Measurements from ENCODE around the gene ZXDC.

ZXDC gene

DNA sequence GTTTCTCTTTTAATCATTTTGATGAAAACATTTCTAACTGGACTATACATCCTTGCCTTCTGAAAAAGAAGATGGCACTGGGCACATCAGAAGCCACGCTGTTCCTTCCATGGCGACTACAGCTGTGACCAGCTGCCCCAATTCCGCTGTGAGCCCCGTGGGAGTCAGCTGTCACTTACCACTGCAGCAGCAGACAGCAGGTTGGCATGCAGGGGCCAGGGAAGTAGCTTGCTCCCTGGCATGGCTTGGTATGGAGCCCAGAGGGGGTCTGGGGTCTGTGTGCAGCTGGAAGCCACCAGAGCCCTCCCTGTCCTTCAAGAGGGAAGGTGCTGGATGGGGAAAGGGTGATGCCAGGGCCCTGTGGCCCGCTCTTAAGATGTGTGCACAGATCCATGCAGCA lies 4.5 kb upstream of the ZXDC start:
- in situ Hi-C loops (cut with HindIII; ENCODE audit: low pct_ligation_motif_present, low pct_unique_long_range_greater_than_20kb, low sequenced_read_pairs) = no loop called here
- no peak for DNase-seq

DNA sequence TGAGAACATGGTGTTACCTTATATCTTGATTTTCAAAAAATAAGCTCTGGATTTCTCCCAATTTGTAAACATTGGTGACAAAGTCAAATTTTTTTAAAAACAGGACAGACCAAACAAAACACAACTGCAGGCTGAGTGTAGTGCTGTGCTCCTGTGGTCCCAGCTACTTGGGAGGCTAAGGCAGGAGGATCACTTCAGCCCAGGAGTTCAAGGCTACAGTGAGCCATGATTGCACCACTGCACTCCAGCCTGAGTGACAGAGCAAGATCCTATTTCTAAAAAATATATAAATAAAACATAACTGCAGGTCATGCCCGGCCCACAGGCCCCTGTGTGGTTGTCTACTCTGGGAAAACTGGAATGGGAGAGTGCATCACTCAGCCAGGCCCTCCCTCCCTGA lies 4.0 kb upstream of the ZXDC start:
- no peak for DNase-seq
- in situ Hi-C loops (cut with HindIII; ENCODE audit: low pct_ligation_motif_present, low pct_unique_long_range_greater_than_20kb, low sequenced_read_pairs) = no loop called here

DNA sequence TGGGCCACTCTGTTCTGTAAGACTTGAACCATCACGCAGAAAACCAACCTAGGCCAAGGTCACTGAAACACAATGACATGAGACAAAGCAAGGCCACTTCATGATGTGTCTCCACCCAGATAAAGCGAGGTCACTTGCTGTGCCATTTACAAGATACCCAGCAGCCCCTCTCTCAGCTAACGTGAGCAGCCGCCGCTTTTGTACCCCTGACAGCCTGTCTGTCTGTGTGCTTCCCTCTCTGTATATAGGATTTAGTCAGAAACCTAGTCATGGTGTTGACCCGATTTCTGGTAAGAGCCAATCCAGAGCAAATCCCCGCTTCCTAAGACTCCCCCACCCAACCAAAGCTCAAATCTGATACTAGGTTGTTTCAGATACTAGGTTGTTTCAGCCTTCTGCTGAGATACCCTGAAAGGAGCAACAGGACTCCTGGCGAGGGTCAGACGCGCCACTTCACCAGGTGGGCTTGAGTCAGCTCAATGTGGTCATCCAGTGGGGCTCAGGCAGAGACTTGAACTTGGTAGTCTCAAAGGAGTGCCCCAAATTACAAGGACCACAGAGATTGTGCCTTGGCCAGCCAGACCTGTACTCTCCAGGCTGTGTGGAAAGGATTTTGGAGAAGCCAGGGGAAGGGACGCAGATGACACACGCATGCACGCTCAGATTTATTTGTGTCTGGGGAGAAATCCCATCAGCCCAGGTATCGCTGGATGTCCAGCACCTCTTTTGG lies 3.1 kb upstream of the ZXDC start:
- in situ Hi-C loops (cut with HindIII; ENCODE audit: low pct_ligation_motif_present, low pct_unique_long_range_greater_than_20kb, low sequenced_read_pairs) = no loop called here
- no peak for DNase-seq

DNA sequence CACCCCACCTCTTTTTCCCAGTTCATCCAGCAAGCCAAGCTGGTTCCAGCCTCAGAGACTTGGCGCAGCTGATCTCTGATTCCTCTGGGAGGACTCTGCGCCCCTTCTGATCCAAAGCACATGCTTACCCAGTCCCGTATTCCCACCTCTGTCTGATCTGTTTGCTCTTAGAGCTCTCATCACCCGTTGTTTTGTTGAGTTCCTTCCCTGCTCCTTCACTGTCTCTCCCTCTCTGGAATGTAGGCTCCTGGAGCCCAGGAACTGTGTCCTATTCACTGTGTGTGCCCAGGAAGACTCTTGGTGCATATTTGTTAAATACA lies 1.3 kb upstream of the ZXDC start:
- in situ Hi-C loops (cut with HindIII; ENCODE audit: low pct_ligation_motif_present, low pct_unique_long_range_greater_than_20kb, low sequenced_read_pairs) = no loop called here
- no peak for DNase-seq

DNA sequence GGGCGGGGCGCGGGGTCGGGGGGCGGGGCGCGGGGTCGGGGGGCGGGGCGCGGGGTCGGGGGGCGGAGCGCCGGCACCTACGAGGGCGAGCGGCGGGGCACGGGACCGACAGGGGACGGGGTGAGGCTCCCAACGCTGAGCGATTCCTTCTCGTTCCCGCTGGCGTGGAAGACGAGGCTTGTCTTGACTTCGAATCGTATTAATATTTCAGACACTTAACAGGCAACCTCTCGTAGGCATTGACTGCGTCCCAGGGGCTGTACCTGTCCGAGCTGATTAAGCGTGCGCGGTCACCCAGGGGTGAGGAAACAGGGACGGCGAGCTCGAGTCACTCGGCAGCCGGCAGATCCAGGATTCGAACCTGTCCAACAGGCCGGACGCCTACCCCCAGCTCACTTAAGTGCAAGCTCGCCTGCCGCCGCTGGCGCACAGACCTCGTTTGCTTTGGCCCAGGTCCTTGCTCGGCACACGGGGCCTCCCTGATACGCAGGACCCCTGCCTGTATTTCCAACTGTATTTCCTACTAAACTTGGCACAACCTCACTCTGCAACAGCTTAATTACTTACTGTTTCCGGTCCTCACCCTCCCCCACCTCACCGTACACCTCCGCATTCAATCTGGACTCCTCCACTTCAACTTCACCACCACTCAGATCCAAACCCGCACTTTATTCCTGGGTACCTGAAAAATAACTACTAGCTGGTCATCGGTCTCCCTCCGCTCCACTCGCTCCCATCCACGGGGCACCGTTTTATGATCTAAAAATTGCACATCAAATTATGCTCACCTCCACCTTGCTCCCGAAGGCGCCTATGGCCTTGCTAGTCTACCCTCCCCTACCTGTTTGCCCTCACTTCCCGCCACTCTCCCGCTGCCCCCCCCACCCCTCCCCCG lies 722 bp upstream of the ZXDC start:
- in situ Hi-C loops (cut with HindIII; ENCODE audit: low pct_ligation_motif_present, low pct_unique_long_range_greater_than_20kb, low sequenced_read_pairs) = no loop called here
- DNase-seq = peak; percentile 49

DNA sequence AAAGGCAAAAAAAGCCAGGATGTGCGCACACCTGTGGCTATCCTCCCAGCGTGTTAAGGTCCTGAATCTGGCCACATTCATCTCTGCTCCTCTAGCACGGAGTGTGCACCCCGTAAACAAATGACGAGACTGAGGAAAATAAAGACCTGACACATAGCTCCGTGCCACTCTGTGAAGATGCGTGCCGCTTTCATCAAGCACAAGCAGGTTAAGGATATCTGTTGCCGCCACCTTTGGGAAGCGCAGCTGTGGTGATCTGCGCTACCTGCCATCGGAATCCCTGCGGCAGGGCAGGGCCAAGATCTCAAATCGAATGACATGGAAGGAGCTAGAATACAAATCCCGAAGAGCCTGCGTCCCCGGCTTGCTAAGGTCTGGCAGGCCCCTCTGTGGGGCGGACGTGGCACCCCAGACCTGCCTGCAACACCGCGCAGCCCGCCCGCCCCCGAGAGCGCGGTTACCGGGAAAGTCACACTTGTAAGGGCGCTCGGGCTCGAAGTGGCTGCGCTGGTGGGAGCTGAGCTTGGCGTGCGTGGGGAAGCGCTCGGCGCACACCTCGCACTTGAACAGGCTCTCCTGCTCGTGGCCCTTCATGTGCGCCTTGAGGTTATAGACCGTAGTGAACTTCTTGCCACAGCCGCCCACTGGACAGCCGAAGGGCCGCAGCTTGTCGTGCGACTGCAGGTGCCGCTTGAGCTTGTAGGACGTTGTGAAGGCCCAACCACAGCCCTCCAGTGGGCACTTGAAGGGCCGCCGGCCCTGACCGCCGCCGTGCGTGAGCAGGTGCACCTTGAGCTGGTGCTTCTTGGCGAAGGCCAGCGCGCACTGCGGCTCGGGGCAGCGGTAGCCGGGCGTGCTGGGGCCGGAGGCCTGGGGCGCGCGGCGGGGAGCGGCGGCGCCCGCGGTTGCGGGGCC lies 936 bp downstream of the ZXDC start:
- peak; percentile 42 for DNase-seq
- in situ Hi-C loops (cut with HindIII; ENCODE audit: low pct_ligation_motif_present, low pct_unique_long_range_greater_than_20kb, low sequenced_read_pairs) = no loop called here

DNA sequence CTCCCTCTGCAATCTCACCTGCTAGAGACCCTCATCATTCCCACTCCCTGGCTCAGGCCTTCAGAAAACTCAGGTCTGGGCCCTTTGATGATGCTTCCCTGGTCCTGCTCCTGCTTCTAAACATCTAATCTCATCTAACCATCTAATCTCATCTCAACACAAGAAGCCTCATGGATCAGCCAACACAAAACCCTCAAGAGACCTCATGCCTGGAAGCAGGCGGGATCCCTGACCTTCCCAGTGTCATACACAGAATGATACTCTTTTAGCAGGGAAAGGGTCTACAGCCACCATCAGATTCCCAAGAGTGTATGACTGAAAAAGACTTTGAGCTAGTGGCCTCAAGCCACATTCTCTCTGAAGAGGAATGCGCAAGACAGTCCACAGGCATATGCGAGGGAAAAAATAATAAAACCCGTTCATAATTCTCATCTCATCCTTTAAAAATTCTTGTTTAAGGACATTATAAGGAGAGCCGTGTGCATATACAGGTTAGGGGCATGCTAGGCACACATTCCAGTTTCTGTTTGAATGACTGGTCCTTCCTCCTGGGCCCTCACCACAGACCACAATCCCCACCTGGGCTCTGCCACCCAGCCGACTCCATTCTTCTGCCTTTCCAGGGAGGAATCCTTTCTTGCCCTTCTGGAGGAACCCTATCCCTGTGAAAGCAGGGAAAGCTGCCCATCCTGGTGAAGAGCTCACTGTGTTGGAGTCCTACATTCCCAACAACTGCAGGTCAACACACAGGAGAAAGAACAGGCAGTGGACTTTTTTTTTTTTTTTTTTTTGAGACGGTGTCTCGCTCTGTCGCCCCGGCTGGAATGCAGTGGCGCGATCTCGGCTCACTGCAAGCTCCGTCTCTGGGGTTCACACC lies 2.2 kb downstream of the ZXDC start:
- in situ Hi-C loops (cut with HindIII; ENCODE audit: low pct_ligation_motif_present, low pct_unique_long_range_greater_than_20kb, low sequenced_read_pairs) = no loop called here
- DNase-seq = no peak

DNA sequence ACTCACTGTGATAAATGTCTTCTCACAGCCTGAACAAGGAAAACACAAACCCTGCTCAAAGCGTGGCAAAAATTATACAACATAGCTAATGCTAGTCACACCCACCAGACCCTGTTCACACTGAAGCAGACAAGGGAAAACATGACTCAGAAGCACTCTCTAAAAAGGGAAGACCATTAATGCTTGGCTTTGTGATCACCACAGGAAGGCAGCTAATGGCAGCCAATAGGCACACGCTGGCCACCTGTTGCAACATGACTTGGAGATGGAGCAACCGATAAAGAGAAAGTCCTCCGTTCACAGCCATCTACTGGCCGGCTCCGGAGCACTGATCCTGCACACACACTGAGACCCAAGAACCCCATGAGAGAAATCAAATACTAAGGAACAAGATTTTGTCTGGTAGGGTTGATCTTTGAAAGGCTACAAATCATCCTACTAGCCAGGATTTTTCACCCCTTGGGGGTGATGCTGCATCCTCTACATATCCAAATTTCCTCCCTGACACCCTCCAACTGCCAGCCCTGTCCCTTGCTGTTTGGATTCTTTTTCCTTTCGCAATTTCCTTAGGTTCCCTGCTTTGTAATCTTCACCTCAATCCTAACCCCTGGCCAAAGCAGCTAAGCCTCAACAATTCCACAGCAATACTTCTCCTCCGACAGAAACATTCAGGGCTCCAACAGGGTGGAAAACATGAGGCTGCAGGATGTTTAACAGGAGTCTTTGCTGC lies 3.2 kb downstream of the ZXDC start:
- DNase-seq = peak; percentile 9
- in situ Hi-C loops (cut with HindIII; ENCODE audit: low pct_ligation_motif_present, low pct_unique_long_range_greater_than_20kb, low sequenced_read_pairs) = no loop called here

DNA sequence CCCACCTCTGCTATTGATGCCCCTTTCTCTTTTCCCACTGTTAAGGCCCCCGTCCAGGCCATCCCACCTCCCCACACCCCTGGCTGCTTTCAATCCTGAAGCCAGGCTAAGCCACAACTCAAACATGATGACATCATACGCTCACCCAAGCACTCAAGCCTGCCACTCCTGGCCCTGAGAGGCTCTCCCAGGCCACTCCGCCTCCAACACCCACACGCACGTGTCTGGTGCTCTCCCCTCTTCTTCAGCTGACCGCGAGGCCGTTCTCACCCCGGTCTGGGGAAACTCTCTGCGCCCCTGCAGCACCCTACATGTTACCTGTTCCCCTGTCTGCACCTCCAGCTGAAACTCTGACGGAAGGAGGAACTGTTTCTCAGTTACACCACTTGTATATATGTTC lies 6.2 kb downstream of the ZXDC start:
- in situ Hi-C loops (cut with HindIII; ENCODE audit: low pct_ligation_motif_present, low pct_unique_long_range_greater_than_20kb, low sequenced_read_pairs) = no loop called here
- no peak for DNase-seq

DNA sequence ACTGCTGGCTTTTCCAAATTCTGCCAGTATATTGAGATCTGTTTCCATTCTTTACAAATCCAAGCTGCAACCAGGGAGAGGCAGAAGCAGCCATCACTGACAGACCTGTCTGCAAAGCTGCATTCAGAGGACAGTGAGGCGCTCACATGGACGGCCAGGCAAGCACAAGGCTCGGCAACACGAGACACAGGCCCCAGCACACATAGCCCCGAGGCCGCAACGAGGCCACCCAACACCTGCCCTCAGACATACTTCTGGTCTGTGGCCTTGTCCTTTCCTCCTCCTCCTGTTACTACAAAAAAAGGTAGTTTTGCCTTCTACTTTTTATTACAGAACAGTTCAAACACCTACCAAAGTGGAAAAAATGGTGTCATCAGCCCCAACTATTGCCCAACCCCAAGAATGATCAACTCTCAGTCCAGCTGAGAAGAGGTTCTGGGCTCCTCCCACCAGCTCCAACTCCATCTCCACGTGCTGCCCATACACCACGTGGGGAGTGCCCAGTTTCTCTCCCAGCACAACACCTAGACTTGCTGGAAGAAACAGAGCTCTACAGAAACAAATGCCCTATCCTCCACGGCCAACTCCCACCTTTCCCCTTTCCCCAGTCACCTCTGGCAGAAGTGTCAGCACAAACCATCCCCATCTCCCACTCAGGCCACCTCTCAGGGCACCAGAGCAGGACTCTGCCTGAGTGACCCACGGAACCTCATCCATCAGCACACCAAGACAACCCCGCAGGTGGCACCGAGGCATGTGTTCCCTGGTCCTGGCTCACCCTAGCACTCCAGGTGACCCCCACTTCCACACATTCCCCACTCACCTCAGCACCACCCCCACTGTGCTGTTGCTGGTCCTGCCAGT lies 7.4 kb downstream of the ZXDC start:
- no peak for DNase-seq
- in situ Hi-C loops (cut with HindIII; ENCODE audit: low pct_ligation_motif_present, low pct_unique_long_range_greater_than_20kb, low sequenced_read_pairs) = no loop called here

DNA sequence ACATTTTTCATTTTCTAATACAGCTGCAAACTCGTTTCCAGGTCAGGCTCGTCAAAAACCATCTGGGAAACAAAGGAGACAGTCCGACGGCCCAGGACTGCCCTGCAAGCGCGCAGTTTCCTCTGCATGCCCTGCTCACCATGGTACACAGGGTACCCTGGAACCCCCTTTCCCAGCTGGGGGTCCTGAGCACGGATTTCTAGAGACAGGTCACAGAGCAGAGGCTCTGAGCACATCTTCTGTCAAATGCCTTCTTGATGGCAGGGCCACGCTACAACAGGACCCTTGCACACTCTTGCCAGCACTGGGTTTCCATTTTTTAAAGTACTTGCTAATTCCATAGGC lies 8.1 kb downstream of the ZXDC start:
- in situ Hi-C loops (cut with HindIII; ENCODE audit: low pct_ligation_motif_present, low pct_unique_long_range_greater_than_20kb, low sequenced_read_pairs) = no loop called here
- DNase-seq = no peak

DNA sequence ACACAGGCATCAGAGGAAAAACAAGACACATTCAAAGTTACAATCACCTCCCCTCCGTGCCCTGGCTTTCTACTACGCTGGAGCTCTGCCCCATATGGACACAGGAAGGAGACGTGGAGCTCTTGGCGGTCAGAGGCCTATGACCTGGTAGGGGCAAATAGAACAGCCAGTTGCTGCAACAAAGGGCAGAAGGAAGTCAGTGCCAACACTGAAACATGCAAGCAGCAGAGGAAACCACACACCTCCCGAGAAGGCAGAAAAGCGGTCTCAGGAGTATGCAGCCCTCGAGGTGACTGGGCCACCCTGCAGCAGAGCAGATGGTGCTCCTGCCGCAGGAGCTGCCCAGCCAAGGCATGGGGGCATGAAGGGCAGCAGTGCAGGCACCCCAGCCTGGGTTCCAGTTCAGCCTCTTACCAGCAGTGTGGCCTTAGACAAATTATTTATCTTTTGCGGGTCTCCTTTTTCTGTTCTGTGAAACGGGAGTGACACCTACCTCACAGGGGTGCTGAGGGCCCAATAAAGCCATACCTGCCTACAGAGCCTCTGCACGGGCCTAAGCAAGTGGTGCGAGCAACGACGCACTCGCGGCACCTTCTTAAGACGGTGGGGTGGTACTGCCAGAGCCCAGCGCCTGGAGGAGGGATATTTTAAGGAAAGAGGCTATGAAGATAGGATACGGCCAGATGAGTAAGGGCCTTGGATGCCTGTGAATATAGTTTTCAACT lies 8.6 kb downstream of the ZXDC start:
- in situ Hi-C loops (cut with HindIII; ENCODE audit: low pct_ligation_motif_present, low pct_unique_long_range_greater_than_20kb, low sequenced_read_pairs) = no loop called here
- no peak for DNase-seq

DNA sequence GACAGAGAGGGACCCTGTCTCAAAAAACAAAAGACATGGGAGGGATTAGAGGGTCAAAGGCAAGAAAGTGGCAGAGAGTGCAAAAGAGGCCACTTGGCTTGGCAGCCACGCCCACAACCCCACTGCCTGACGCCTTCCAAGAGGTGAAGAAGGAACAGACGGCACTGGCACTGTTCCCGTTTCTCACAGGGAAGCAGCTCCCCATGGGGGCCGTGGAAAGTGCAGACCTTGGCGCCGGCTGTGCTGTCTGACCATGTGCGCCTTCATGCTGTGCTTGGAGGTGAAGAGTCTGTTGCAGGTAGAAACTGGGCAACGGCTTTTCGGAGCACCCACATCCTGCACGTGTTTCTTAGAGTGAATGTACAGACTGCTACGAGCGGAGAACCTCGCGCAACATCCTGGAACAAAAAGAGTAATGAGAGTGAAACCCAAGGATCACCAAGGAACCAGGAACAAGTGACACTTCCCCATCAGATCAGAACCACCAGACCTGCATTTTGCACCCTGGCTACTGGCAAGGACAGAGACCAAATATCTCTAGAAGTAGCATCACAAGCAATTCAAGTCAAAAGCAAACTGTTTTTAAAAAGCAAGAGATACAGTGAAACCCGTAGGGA lies 9.7 kb downstream of the ZXDC start:
- in situ Hi-C loops (cut with HindIII; ENCODE audit: low pct_ligation_motif_present, low pct_unique_long_range_greater_than_20kb, low sequenced_read_pairs) = no loop called here
- no peak for DNase-seq

DNA sequence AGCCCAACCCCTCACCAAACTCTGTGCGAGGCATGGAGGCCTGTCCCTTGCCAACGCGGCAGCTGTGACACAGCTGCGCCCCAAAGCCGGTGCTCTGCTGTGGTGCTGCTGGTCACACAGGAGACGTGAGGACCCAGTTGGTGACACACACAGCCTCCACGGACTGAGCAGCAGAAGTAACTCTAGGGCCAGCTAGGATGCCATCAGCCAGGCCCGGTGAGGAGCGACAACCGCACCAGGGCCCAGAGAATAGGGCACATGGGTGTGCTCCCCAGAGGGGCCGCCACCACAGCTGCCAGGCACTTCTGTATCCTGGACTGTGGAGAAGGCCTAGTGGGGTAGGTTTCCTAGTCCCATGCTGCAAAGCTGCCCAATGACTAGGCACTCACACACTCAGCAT lies 10.7 kb downstream of the ZXDC start:
- DNase-seq = no peak
- in situ Hi-C loops (cut with HindIII; ENCODE audit: low pct_ligation_motif_present, low pct_unique_long_range_greater_than_20kb, low sequenced_read_pairs) = no loop called here

DNA sequence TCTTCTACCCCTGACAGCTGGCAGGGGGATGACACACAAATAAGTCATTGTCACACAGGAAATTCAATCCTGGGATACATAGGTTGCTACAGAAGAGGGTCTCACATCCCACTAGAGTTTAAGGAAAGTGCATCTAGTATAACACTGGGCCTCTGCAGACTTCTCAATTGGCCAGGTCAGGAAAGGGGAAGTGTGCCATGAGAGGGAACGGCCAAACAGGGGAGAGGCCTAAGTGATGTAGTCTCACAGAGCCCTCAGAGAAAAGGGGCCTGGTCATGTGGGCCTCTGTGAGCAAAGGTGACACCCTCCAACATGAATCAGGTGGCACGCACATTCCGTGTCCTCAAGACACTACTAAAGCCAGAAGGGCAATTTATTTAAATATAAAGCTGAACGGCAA lies 11.2 kb downstream of the ZXDC start:
- no peak for DNase-seq
- in situ Hi-C loops (cut with HindIII; ENCODE audit: low pct_ligation_motif_present, low pct_unique_long_range_greater_than_20kb, low sequenced_read_pairs) = no loop called here

DNA sequence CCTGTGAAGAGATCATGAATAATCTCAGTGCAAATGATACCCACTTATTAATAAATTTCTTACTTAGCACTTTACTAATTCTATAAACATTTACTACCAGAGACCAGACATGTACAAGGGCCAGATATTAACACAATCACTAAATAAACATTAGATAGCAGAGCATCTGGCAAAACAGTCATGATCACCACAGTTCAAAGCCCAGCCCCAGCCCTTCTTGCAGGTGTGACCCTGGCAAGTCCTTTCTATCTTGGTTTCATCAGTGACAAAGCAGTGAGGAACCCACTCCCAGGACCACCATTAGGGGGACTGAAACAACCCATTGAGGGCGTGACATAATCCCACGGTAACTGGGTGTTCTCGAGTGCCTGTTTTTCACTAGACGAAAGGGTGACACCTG lies 11.6 kb downstream of the ZXDC start:
- DNase-seq = no peak
- in situ Hi-C loops (cut with HindIII; ENCODE audit: low pct_ligation_motif_present, low pct_unique_long_range_greater_than_20kb, low sequenced_read_pairs) = no loop called here

Data from ACHN (cell line).